Right lung (tissue), 5 donors: ENCODE measurements around the gene CDK14. TPM values are rescaled to one million over a fixed set of nuclear protein-coding genes. Genes with fewer than 3 reads are reported as not detected.

ENCODE experiments used
- DNase-seq, 2 donors: peaks; one replicate each; pipeline ENCODE4 v3.0.0-alpha.2; 2013
- polyA plus RNA-seq, 5 donors: library from polyadenylated mRNA; unstranded; fragments of 120-200 nt; gene quantifications; one replicate each; pipeline versions ENCODE4 v1.2.1 to v1.2.3, GENCODE V29; 2013; ENCODE audit warnings: inconsistent platforms in 1 of 5, low replicate concordance in 1 of 5; ENCODE audit not compliant: insufficient read length in 5 of 5, insufficient read depth in 1 of 5

Gene CDK14
- polyA plus RNA-seq, 5 donors: 19.3 to 34.5 (median 33.5) TPM

- no peak for DNase-seq
Measured at GRCh38 chr7:90948085-90948484, 352.0 kb downstream of the CDK14 start.

- DNase-seq: no peak
Measured at GRCh38 chr7:90951229-90951628, 355.1 kb downstream of the CDK14 start.

GRCh38 chr7:90951986-90952954, 356.1 kb downstream of the CDK14 start:
- DNase-seq: no peak

- DNase-seq: no peak
Measured at GRCh38 chr7:90955641-90956207, 359.6 kb downstream of the CDK14 start.

GRCh38 chr7:90957883-90958282, 361.8 kb downstream of the CDK14 start:
- peak; percentile 66 to 77 for DNase-seq

GRCh38 chr7:90958647-90959046, 362.5 kb downstream of the CDK14 start:
- peak in 1 of 2 donors; percentile 26 for DNase-seq

- no peak for DNase-seq
Measured at GRCh38 chr7:90961037-90961725, 365.1 kb downstream of the CDK14 start.

- DNase-seq: no peak
Measured at GRCh38 chr7:90965211-90965610, 369.1 kb downstream of the CDK14 start.

- DNase-seq: no peak
Measured at GRCh38 chr7:90966346-90966745, 370.2 kb downstream of the CDK14 start.

GRCh38 chr7:90968871-90969270, 372.8 kb downstream of the CDK14 start:
- DNase-seq: no peak

GRCh38 chr7:90972906-90973550, 376.9 kb downstream of the CDK14 start:
- DNase-seq: no peak

- DNase-seq: no peak
Measured at GRCh38 chr7:90977056-90977455, 380.9 kb downstream of the CDK14 start.

- DNase-seq: no peak
Measured at GRCh38 chr7:90980545-90980944, 384.4 kb downstream of the CDK14 start.

- no peak for DNase-seq
Measured at GRCh38 chr7:90982228-90982627, 386.1 kb downstream of the CDK14 start.

GRCh38 chr7:90984692-90985091, 388.6 kb downstream of the CDK14 start:
- no peak for DNase-seq

GRCh38 chr7:90988516-90988915, 392.4 kb downstream of the CDK14 start:
- peak in 1 of 2 donors; percentile 23 for DNase-seq

GRCh38 chr7:90988996-90989765, 393.1 kb downstream of the CDK14 start:
- DNase-seq: no peak

- DNase-seq: no peak
Measured at GRCh38 chr7:90994121-90994520, 398.0 kb downstream of the CDK14 start.

- DNase-seq: no peak
Measured at GRCh38 chr7:90994601-90995000, 398.5 kb downstream of the CDK14 start.

GRCh38 chr7:90995996-90996395, 399.9 kb downstream of the CDK14 start:
- no peak for DNase-seq
